Measurements from ENCODE around the gene TMEM184A. TPM values are rescaled to one million over a fixed set of nuclear protein-coding genes. Genes with fewer than 3 reads are reported as not detected.

Gene TMEM184A
- total RNA-seq, 1 donor from 2014 or later = 5.0 TPM

- DNase-seq (ENCODE audit: low spot score in 2 of 2, unreplicated experiment in 2 of 2) = no peak
- no peak for TF ChIP-seq CTCF (IDR thresholded peaks at IDR 0.05; ENCODE audit: unreplicated experiment)
- no peak overlapping the region for H3K4me3 Mint-ChIP-seq
Observed at GRCh38 chr7:1548944-1549343, 7.1 kb downstream of the TMEM184A start.

GRCh38 chr7:1548438-1548831, 7.6 kb downstream of the TMEM184A start:
- Mint-ChIP-seq H3K9me3 (no peaks in the 10 kb centered on the region), H3K4me1 (no peaks in the 10 kb centered on the region), H3K27ac (peak overlapping the region; percentile 14), H3K4me3 (no peak overlapping the region), H3K36me3 (no peaks in the 10 kb centered on the region), H3K27me3 (ENCODE audit: low read depth) (no peaks in the 10 kb centered on the region)
- no peak for DNase-seq (ENCODE audit: low spot score in 2 of 2, unreplicated experiment in 2 of 2)
- TF ChIP-seq CTCF (IDR thresholded peaks at IDR 0.05; ENCODE audit: unreplicated experiment) = no peak

More at GRCh38 chr7:1548944-1549343, 7.1 kb downstream of the TMEM184A start:
- no peaks in the 10 kb centered on the region for H3K27me3 Mint-ChIP-seq (ENCODE audit: low read depth)
- no peak overlapping the region for H3K27ac Mint-ChIP-seq
- H3K4me1 Mint-ChIP-seq = no peaks in the 10 kb centered on the region
- no peaks in the 10 kb centered on the region for H3K9me3 Mint-ChIP-seq
- no peaks in the 10 kb centered on the region for H3K36me3 Mint-ChIP-seq

GRCh38 chr7:1547777-1548437, 8.1 kb downstream of the TMEM184A start:
- H3K4me3 Mint-ChIP-seq = no peak overlapping the region
- H3K36me3 Mint-ChIP-seq = peaks cover under 1% of the 10 kb centered on the region
- no peak for TF ChIP-seq CTCF (IDR thresholded peaks at IDR 0.05; ENCODE audit: unreplicated experiment)
- no peaks in the 10 kb centered on the region for H3K4me1 Mint-ChIP-seq
- H3K27me3 Mint-ChIP-seq (ENCODE audit: low read depth) = no peaks in the 10 kb centered on the region
- no peak overlapping the region for H3K27ac Mint-ChIP-seq
- no peaks in the 10 kb centered on the region for H3K9me3 Mint-ChIP-seq
- no peak for DNase-seq (ENCODE audit: low spot score in 2 of 2, unreplicated experiment in 2 of 2)

GRCh38 chr7:1546909-1547776, 8.9 kb downstream of the TMEM184A start:
- Mint-ChIP-seq H3K27me3 (ENCODE audit: low read depth) (no peaks in the 10 kb centered on the region), H3K9me3 (no peaks in the 10 kb centered on the region), H3K4me3 (no peak overlapping the region), H3K27ac (no peak overlapping the region), H3K36me3 (peaks cover 5% of the 10 kb centered on the region), H3K4me1 (no peaks in the 10 kb centered on the region)
- no peak for TF ChIP-seq CTCF (IDR thresholded peaks at IDR 0.05; ENCODE audit: unreplicated experiment)
- no peak for DNase-seq (ENCODE audit: low spot score in 2 of 2, unreplicated experiment in 2 of 2)

GRCh38 chr7:1546274-1546908, 9.6 kb downstream of the TMEM184A start:
- H3K27me3 Mint-ChIP-seq (ENCODE audit: low read depth) = no peaks in the 10 kb centered on the region
- DNase-seq (ENCODE audit: low spot score in 2 of 2, unreplicated experiment in 2 of 2) = no peak
- H3K4me1 Mint-ChIP-seq = no peaks in the 10 kb centered on the region
- peaks cover 5% of the 10 kb centered on the region for H3K36me3 Mint-ChIP-seq
- TF ChIP-seq CTCF (IDR thresholded peaks at IDR 0.05; ENCODE audit: unreplicated experiment) = no peak
- H3K27ac Mint-ChIP-seq = no peak overlapping the region
- no peak overlapping the region for H3K4me3 Mint-ChIP-seq
- H3K9me3 Mint-ChIP-seq = no peaks in the 10 kb centered on the region
